GM18519 (cell line): ENCODE results near the gene ADGRV1.
A peak's percentile ranks its signal among the peaks of the same experiment; 100 is the strongest.

ENCODE experiments used
- ATAC-seq: cut with Tn5 transposase; IDR thresholded peaks from one replicate; pipeline ENCODE4 v1.9.1; 2021; ENCODE audit warnings: mild to moderate bottlenecking, moderate library complexity; ENCODE audit not compliant: unreplicated experiment, low FRiP score

The ADGRV1 gene

DNA sequence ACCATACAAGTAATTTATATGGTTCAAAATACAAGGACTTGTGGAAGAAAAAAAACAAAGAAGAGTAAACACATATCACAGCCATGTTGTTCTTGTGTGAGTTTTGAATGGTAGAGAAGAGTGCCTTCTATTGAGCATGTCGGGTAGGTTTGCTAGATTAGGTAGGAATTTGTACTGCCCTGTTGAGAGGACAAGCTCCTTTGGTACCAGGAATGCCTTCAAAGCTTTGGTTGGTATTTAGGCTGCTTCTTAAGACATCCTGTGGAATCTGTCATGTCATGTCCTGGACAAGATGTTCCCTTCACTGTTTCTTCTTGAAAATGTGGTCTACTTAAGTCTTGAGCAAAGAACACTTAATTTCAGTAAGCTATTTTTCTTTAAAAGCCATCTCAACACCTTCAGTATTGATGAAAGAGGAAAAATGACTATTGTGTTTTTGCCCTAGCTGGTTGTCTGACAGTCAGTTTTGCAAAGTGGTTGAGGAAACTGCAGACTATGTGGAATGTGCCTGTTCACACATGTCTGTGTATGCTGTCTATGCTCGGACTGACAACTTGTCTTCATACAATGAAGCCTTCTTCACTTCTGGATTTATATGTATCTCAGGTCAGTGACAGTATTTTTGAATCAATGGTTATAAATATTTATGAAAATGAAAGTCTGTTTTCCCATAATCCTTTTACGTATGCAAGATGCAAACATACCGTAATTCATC is 296.9 kb downstream of the ADGRV1 start:
- no peak for ATAC-seq

DNA sequence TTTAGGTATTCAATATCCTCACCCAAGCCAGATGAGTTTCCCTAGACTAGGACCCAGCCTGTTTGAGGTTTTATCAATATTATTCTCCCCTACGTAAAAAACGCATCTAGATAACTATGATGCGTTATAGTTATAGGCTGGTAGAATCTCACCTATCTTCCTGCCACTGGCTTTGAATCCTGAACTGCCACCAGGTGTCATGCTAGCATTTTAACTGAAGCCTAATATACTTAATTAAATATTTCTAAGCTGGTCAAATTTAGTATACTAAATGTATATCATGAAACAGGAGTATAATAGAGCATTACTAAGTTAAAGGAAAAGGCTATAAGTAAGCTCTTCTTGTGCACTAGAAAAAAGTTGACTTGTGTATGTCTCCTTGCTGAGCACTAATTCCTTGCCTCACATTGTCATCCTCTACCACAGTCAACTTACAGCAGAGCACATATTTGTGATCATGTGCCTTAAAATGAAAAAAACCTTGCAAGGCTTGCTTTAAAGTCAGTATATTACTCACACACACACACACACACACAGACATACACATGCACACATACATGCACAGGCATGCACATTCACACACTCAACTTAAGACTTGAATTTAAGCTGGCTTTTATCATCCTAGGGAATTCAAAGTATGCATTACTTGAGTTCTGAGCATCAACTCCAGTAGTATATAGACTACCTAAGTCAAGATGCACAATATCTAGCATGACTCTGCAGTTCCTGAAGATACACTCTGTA is 303.4 kb downstream of the ADGRV1 start:
- ATAC-seq = no peak

DNA sequence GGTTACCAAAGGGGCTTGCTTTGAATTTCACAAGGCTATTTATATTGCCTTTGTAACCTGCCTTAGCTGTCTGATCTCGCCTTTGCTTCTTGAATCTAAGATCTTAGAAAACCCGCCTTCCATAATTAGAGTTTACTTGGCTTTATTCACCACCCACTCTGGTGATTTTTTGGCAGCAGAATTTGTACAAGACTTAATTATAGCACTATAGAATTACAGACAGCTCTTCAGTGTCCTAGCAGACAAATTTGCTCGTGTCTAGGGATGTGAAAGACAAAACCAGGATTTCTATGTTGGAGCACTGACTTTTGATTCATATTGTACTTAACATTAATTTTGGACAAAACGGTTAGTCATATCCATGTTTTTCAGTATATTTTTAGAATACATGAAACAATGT is 306.6 kb downstream of the ADGRV1 start:
- no peak for ATAC-seq

DNA sequence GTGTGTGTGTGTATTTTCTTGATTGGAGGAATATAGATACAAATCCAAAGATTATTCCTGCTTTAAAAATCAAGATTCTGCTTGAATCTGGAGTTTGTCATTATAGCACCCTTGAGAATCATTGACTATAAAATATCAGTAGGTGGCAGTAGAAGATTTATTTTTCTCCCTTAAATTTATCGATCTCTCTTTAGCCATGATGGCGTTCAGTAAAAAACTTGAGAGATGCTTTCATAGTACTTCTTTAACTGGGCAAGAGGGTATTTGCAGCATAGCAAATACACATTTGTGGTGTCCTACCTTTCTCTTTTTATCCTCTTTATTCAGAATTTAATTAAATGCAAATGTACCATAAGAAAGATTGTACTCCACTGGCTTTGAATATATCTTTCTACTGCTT is 307.7 kb downstream of the ADGRV1 start:
- ATAC-seq = peak; percentile 57

DNA sequence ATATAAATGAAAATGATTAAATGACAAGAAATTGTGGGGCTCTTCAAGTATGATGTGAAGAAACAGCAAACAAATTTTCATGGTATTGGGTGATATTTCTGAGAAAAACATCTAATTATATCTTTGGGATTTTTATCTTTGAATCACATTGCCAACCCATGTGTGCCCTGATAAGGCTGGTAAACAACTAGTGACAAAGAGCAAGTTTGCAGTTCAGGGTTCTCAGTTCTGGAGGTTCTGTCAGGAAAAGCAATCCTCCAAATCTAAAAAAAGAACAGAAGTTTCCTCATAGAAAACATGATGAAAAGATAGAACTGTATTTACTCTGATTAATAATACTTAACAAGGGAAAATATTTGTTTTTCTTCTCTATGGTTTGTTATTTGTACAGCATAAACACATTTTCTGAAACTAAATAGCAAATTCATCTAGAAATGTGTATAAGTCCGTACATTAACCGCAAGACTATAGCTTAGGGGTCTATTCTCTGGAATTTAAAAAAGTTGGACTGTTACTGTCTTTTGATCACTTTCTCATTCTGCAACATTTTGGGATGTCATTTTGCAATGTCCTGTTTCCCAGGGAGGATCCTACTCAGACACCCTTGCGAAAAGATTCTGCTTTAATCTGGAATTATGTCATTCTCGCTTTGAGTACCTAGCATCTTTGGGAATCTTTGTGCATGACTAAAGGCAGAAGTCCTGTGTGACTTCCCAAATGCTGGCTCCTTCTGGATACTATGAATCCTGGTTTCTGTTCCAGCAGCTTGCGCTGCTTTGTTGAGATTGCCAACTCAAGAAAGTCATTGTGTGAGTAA is 308.5 kb downstream of the ADGRV1 start:
- no peak for ATAC-seq

DNA sequence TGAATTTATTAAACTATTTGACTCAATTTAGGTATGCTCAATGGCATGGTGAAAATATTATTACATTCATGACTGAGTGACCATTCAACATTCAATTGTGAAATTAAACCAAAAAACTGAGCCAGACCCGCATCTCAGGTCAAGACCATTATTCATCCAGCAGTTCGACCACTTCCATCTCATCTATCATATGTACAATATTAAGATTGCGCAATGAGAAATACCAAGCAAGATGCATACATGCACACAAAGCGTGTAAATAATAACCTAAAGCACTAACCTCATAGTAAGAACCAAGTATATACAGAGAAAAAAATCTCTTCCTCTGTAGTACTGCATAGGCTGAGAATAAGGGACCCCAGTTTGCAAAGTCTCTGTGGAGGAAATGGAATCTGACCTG is 310.2 kb downstream of the ADGRV1 start:
- ATAC-seq = no peak

DNA sequence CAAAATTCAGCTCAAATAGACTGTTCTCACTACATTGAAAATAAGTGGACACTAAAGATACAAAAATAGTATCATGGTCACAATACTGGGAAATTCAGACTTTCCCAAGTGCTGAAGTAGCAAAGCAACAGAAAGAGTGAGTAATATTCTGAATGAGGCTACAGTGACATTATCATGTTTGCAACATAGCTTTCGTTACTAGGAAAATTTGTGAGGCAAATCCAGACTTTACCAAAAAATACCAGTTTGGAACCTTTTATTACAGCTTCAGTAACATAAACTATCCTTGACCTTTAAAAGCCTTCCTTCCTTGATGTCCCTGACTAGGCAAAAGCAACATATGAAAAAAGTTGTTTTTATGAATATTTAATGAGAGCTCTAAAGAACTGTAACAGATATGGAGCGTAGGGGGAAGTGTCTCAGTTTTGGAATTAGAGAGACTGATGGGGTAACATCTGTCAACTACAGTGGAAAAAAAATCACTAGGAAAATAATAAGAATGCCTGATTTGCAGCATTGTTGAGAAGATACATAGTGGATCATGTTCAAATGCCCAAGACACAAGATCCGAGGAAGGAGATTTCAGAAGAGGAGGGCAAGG is 312.9 kb downstream of the ADGRV1 start:
- ATAC-seq = no peak

DNA sequence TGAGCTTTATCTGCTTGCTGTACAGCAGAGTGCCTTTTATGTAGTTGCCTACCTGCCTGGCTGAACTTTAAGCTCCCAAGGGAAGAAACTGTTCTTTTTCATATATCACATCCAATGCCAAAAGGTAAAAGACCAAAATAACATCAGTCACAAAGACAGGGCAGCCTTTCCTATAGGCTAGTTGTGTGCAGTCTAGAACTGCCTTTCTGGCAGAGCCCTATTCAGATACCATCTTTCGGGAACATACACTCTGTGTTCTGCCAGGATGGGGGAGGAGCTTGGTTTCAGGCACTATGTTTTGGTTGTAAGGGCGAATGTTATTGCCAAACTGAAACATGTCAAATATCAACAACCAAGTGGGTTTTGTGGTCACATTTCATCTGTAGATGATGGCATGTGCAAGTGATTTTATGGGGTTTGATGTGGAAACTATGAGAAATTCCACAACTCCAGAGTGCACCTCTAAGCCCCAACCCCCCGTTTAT is 314.5 kb downstream of the ADGRV1 start:
- no peak for ATAC-seq

DNA sequence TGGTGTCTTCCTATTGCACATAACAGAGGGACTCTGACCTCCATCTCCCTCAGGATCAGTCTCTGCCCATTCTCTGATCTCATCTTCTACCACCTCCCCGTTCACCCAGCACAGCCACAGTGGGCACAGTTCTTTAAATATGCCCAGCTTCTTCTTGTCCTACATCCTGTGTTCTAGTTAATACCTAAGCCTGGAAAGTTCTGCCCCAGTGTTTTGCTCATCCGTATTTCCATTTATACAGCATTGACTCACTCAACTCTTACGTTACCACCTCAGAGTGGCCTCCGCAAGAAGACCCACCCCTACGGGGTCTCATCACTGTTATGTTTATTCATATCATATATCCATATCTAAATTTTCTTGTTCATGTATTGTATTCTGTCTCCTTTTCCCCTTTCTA is 315.5 kb downstream of the ADGRV1 start:
- ATAC-seq = no peak

DNA sequence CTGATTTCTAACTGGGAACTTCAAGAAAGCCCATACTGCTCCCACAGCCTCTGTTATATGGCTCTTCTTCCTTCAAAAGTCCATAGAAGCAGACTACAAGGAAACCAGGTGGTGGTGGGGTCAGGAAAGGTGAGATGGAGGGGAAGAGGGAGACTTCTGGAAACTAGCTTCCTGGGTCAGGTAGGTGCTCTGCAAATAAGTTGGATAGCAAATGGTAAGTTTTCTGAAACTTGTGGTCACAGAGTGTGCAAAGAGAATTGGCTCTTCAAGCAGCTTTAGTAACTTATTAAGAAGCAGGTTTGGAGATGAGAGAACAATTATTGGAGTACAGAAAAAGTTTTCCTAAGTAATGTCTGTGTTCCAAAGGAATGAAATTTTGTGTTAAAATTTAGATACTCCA is 316.9 kb downstream of the ADGRV1 start:
- no peak for ATAC-seq

DNA sequence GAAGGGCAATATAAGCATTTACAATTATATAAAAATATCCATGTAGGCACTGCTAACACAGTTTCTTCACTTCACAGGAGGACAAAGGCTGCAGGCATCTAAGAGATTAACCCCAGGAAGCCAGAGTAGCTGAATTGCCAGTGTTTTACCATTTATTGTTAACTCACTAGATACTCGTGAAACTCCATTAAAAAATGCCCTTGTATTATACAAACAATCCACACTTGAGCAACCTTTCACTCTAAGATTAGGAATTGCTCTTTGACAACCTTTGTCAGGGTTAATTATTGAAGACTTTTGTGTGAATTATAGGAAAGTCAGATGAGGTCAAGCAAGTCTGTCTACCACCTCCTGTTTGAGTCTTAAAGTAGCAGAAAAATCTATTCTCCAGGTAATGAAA is 317.8 kb downstream of the ADGRV1 start:
- no peak for ATAC-seq

DNA sequence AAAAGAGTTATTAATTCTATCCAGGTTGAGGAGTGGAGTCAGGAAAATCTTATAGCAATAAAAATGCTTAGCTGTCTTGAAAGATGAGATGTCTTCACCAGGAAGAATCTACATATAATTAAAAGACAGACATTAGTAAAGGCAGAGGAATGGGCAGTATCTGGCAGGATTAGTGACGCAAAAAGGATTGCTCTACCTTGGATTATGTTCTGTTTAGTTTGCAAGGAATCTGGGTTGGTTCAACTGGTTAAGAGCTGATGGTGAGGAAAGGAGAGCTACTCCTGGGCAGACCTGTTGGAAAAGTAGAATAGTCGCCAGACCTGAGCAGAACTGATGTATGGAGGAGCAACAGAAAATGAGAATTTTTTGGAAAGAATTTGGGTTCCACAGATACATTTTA is 318.5 kb downstream of the ADGRV1 start:
- ATAC-seq = no peak

DNA sequence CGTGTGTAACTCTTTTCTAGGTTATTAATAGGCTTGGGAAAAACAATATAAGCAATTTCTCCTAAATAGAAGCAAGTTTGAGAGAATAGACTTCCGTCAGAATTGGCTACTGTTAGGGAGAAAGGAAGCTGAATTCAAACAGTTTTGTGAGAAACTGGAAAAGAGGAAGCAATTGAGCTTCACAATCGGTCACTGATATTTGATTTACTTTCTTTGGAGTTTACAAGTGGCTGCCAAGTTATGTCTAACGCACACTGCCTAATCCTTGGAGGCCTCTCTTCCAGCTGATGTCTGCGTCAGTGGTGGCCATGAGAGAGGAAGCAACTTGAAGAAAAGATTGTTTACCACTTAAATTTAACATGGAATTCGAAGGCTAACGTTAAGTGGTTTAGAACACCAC is 319.5 kb downstream of the ADGRV1 start:
- ATAC-seq = no peak

DNA sequence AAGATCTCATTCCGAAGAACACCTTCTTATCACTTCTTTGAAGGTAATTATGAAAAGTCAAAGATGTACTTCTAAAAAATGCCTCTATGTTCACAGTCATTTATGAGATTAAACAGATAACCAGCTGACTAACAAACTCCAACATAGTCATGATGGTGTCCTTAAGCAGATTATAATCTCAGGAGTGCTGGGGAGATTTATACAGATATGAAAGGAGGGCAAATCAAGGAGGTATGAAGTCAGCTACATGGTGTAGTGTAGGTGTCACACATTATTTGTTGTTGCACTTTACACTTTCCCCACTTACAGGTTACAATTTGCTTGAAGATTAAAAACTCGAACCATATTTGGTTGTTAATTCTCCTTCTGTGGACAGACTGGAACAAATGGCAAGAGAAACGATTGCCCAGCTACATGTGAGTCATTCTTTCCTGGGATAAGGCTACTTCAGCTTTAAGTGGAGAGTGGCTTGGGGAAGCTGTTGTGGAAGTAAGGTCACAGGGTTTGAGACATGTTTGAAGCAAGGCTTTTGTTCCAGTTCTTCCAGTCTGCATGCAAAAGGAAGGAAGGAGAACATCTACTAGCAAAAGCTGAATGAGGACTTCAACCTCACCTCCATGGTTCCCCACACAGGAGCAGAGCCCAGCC is 320.1 kb downstream of the ADGRV1 start:
- ATAC-seq = no peak

DNA sequence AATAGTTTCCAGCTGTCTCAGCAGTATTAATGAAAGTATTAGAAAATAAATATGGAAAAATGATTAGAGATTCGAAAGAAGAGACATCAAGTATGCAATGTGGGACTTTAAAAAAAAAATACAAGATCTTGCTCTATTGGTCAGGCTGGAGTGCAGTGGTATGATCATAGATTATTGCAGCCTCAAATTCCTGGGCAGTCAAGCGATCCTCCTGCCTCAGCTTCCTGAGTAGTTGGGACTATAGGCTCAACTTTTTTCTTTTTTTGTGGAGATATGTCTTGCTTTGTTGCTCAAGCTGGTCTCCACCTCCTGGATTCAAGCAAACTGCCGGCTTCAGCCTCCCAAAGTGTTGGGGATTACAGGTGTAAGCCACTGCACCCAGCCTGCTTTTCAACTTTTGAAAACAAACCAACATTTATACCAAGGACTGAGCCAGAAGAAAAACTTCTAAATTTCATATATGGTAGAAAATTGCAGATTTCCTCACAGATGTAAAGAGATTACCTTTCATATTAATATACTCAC is 323.1 kb downstream of the ADGRV1 start:
- ATAC-seq = no peak

DNA sequence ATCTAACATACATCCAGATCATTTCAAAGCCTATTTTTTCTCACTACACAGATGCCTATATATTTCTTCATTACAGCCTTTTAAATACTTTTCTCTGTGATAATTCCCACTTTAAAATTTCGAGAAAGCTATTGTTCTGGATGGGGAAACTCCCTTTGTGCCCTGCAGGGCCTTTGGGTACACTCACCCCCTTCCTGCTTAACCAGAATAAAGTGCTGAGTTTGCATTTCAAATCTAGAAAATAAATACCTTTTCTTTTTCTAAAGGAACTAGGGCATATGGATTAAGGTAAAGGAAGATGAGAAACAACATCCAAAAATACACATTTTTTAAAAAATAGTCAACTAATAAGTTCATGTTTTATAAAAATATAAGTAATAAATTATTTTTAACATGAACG is 323.9 kb downstream of the ADGRV1 start:
- no peak for ATAC-seq

DNA sequence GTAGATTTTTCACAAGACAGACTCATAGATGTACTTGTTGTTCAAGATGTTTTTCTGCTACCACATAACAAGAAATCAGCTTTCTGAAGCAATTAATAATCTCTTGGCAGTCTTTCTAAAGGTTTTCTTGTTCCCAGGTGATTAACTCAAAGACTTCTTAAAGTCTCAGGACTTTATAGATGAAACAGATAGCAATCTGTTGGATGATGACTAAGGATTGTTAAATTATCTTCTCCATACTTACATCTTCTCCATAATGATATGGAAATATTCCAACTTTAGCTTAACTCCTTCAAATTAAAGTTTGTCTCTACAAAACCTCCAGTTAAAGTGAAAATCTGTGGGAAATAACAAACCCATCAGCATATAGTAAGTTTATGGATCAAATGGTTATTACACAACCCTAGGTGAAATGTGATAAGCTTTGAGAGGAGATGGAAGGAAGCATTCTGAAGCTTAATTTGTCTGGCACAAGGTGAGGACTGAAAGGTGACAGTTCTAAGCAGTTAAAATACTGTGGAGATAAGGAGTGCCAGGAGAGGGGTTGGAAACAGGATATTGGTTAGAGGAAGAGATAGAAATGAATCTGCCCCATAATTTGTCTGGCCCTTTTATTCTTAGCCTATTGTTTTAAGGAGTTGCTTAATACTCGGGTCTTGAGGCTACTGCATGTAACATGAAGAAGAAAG is 326.7 kb downstream of the ADGRV1 start:
- no peak for ATAC-seq

DNA sequence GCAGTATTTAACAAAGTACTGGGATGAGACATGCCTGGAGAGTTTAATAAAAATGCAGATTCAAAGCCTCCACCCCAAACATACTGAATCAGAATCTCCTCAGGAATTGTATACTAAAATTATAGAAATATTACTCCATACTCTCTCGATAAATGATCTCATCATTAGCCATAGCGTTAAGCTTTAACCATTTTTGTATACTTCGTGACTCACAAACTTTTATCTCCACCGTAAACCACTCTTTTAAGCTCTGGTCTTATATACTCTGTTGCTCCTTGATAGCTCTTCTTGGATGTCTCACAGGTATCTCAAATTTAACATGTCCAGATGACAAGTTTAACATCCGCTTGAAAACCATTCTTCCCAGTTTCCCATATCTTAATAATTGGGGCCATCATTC is 327.8 kb downstream of the ADGRV1 start:
- no peak for ATAC-seq

DNA sequence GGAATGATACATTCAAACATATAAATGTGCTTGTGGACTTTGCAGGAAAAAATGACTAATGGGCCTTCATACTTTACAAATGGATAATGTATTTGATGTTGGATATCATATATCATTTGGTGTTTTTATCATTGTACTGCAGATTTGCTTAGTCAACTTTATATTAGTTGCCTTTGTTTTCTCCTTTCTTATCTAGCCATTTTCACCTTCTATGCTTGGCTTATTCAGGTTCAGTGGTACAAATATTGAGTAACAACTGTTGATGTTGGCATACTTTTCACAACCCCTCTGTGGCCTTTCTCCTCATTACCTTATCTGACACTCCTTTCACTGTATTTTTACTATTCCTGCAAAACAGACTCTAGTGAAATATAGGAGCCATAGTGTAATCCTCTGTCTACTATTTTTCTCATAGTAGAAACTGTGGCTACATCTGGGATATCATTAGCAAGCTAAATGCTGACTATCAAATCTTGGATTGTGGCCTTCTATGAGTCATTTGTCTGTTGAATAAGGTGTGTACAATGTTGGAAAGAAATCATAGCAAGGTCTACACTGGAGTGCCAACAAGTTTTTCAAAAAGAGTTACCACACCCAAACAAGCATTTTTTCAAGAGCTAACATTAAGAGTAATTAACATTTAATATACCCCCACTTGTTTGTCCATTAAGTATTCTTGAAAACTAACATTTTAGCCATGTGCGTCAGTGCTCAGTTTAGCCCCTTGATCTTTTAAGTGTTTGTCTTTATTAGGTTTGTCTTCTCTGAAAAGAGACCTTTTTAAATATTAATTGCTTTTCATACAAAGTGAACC is 330.1 kb downstream of the ADGRV1 start:
- no peak for ATAC-seq
